Body of pancreas (tissue), 4 donors: ENCODE data around the gene DAP.
"Not testable (repeated sequence)": the region's sequence is repeated elsewhere in the genome, so short reads cannot be mapped to it uniquely, and the experiment has no call there.

Experiments used
- POLR2A ChIP-seq, 3 donors: fragments of 450-650 bp; IDR thresholded peaks; one replicate each; pipeline ENCODE4 v1.6.1; 2016; ENCODE audit warnings: antibody characterized with exemption in 3 of 3, mild to moderate bottlenecking in 2 of 3
- TF ChIP-seq, protein P1 (sequence below), 7 experiments: fragments of 450-650 bp in 4 of 7; fragments of 200-600 bp in 3 of 7; sonication (generic) in 3 of 7; IDR thresholded peaks; one replicate each; pipeline ENCODE4 v1.5.1; 2016 to 2019; ENCODE audit warnings: antibody characterized with exemption in 7 of 7

DNA sequence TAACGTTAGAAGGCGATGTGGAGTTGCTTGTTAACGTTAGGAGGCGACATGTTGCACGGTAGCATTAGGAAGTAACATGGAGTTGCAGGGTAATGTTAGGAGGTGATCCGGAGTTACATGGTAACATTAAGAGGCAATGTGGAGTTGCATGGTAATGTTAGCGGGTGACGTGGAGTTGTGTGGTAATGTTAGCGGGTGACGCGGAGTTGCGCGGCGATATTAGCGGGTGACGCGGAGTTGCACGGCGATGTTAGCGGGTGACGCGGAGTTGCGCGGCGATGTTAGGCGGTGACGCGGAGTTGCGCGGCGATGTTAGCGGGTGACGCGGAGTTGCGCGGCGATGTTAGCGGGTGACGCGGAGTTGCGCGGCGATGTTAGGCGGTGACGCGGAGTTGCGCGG, 122.3 kb downstream of the DAP start:
- TF ChIP-seq, protein P1, sequence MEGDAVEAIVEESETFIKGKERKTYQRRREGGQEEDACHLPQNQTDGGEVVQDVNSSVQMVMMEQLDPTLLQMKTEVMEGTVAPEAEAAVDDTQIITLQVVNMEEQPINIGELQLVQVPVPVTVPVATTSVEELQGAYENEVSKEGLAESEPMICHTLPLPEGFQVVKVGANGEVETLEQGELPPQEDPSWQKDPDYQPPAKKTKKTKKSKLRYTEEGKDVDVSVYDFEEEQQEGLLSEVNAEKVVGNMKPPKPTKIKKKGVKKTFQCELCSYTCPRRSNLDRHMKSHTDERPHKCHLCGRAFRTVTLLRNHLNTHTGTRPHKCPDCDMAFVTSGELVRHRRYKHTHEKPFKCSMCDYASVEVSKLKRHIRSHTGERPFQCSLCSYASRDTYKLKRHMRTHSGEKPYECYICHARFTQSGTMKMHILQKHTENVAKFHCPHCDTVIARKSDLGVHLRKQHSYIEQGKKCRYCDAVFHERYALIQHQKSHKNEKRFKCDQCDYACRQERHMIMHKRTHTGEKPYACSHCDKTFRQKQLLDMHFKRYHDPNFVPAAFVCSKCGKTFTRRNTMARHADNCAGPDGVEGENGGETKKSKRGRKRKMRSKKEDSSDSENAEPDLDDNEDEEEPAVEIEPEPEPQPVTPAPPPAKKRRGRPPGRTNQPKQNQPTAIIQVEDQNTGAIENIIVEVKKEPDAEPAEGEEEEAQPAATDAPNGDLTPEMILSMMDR (IDR thresholded peaks at IDR 0.05), result not testable (repeated sequence)
- TF ChIP-seq POLR2A (IDR thresholded peaks at IDR 0.05), result not testable (repeated sequence)
